H1 (cell line): Measurements from ENCODE around the gene FMNL2. TPM values are rescaled to one million over a fixed set of nuclear protein-coding genes. Genes with fewer than 3 reads are reported as not detected.

Experiments used
- CTCF ChIA-PET: fragments of 300-600 bp; sonication (Branson Sonifier 250); formaldehyde crosslinking; loops from one replicate; lab custom pipeline; 2021; ENCODE audit not compliant: partially characterized antibody; lab: Charles Lee
- POLR2A ChIA-PET: fragments of 300-600 bp; sonication (Branson Sonifier 250); formaldehyde crosslinking; loops from one replicate; lab custom pipeline; 2021; ENCODE audit warnings: inconsistent platforms; ENCODE audit not compliant: partially characterized antibody; lab: Charles Lee
- DNase-seq, 2 experiments: peaks; one replicate each; pipeline versions ENCODE4 v3.0.0 to v3.0.0-alpha.2; 2010 to 2022; ENCODE audit warnings: low spot score in 2 of 2, low read depth in 1 of 2, mixed read lengths in 1 of 2
- FAIRE-seq: peaks from 2 replicates; lab custom pipeline; 2011; peaks lifted over from hg19 to GRCh38; lab: Jason Lieb, UNC
- H2AFZ ChIP-seq: 2 replicates; pipeline ENCODE4 v1.8.1; 2012; ENCODE audit warnings: low read length, inconsistent platforms
- H2AK5ac ChIP-seq: 2 replicates; pipeline ENCODE4 v1.6.1; 2013; ENCODE audit warnings: low read depth, low read length
- H2BK120ac ChIP-seq: replicated peaks from 2 replicates; pipeline ENCODE3; 2013; ENCODE audit warnings: low read depth, low read length, inconsistent platforms
- H2BK12ac ChIP-seq: 2 replicates; pipeline ENCODE4 v1.6.1; 2013; ENCODE audit warnings: low read depth, low read length
- H2BK15ac ChIP-seq: 2 replicates; pipeline ENCODE4 v1.6.1; 2013; ENCODE audit warnings: low read length
- H2BK20ac ChIP-seq: 2 replicates; pipeline ENCODE4 v1.6.1; 2013; ENCODE audit warnings: low read length
- H2BK5ac ChIP-seq: 2 replicates; pipeline ENCODE4 v1.6.1; 2013; ENCODE audit warnings: low read depth, low read length
- H3K14ac ChIP-seq: 2 replicates; pipeline ENCODE4 v1.6.1; 2013; ENCODE audit warnings: inconsistent platforms; ENCODE audit not compliant: insufficient read length
- H3K18ac ChIP-seq: 2 replicates; pipeline ENCODE4 v1.6.1; 2013; ENCODE audit warnings: low read length; ENCODE audit errors: extremely low read depth
- H3K23ac ChIP-seq: 2 replicates; pipeline ENCODE4 v1.6.1; 2013; ENCODE audit warnings: inconsistent platforms; ENCODE audit not compliant: insufficient read length
- H3K23me2 ChIP-seq: 2 replicates; pipeline ENCODE4 v1.6.1; 2013; ENCODE audit warnings: low read depth, low read length
- H3K27ac ChIP-seq: 2 replicates; pipeline ENCODE4 v1.6.1; 2011; ENCODE audit warnings: low read depth, low read length, inconsistent platforms
- H3K27me3 ChIP-seq, 4 experiments: replicated peaks in 1 of 4; 1 replicate in 1 of 4; 2 replicates in 3 of 4; pipeline versions ENCODE4 v1.6.1 to v1.8.1; 2011 to 2013; ENCODE audit warnings: low read length in 3 of 4, mild to moderate bottlenecking in 3 of 4, inconsistent platforms in 2 of 4, mixed read lengths in 2 of 4, moderate library complexity in 1 of 4; ENCODE audit not compliant: control insufficient read depth in 3 of 4, insufficient read depth in 3 of 4; ENCODE audit errors: extremely low read depth in 1 of 4
- H3K36me3 ChIP-seq, 4 experiments: 2 replicates each; pipeline versions ENCODE4 v1.6.1 to v1.8.1; 2011 to 2013; ENCODE audit warnings: mild to moderate bottlenecking in 4 of 4, low read length in 3 of 4, moderate library complexity in 2 of 4, control low read depth in 1 of 4, inconsistent platforms in 1 of 4; ENCODE audit not compliant: insufficient read depth in 4 of 4, control insufficient read depth in 2 of 4
- H3K4ac ChIP-seq: replicated peaks from 2 replicates; pipeline ENCODE3; 2013; ENCODE audit warnings: low read length, low read depth, mixed read lengths, inconsistent platforms; ENCODE audit not compliant: insufficient read length
- H3K4me1 ChIP-seq, 4 experiments: replicated peaks in 1 of 4; 1 replicate in 1 of 4; 2 replicates in 3 of 4; pipeline versions ENCODE4 v1.6.1 to v1.8.1; 2011 to 2013; ENCODE audit warnings: low read length in 3 of 4, inconsistent platforms in 2 of 4, mixed read lengths in 1 of 4; ENCODE audit not compliant: insufficient read depth in 4 of 4, control insufficient read depth in 3 of 4
- H3K4me2 ChIP-seq, 2 experiments: 2 replicates each; pipeline versions ENCODE4 v1.6.1 to v1.8.1; 2011 to 2013; ENCODE audit warnings: low read depth in 2 of 2, low read length in 2 of 2, control low read depth in 1 of 2, inconsistent platforms in 1 of 2, mild to moderate bottlenecking in 1 of 2; ENCODE audit not compliant: insufficient read depth in 1 of 2
- H3K4me3 ChIP-seq, 4 experiments: fragments of 200-600, 300-600 bp in 1 of 4; sonication (generic), shearing (Covaris generic), sonication (Bioruptor Twin) in 1 of 4; 2 replicates each; pipeline versions ENCODE4 v1.5.1 to v1.8.1; 2011 to 2016; ENCODE audit warnings: low read length in 4 of 4, low read depth in 3 of 4, control low read depth in 2 of 4, inconsistent platforms in 2 of 4, mild to moderate bottlenecking in 2 of 4, mixed read lengths in 1 of 4, moderate library complexity in 1 of 4; ENCODE audit not compliant: insufficient read depth in 2 of 4; ENCODE audit errors: extremely low read depth in 1 of 4
- H3K56ac ChIP-seq: replicated peaks from 2 replicates; pipeline ENCODE3; 2013; ENCODE audit warnings: low read depth, mild to moderate bottlenecking, mixed read lengths, low read length, inconsistent platforms; ENCODE audit not compliant: insufficient read length
- H3K79me1 ChIP-seq: 2 replicates; pipeline ENCODE4 v1.6.1; 2013; ENCODE audit warnings: low read depth, low read length, control low read depth
- H3K79me2 ChIP-seq, 2 experiments: 2 replicates each; pipeline versions ENCODE4 v1.6.1 to v1.8.1; 2012 to 2013; ENCODE audit warnings: low read length in 2 of 2, mild to moderate bottlenecking in 2 of 2, inconsistent platforms in 1 of 2; ENCODE audit not compliant: insufficient read depth in 2 of 2, control insufficient read depth in 1 of 2
- H3K9ac ChIP-seq, 4 experiments: replicated peaks in 1 of 4; 1 replicate in 1 of 4; 2 replicates in 3 of 4; pipeline versions ENCODE4 v1.6.1 to v1.8.1; 2011 to 2013; ENCODE audit warnings: low read depth in 3 of 4, low read length in 3 of 4, control low read depth in 2 of 4, mild to moderate bottlenecking in 2 of 4, moderate library complexity in 2 of 4, inconsistent platforms in 1 of 4; ENCODE audit errors: extremely low read depth in 1 of 4
- H3K9me3 ChIP-seq, 2 experiments: 2 replicates each; pipeline versions ENCODE4 v1.6.1 to v1.8.1; 2012 to 2013; ENCODE audit warnings: mild to moderate bottlenecking in 2 of 2, moderate library complexity in 2 of 2, control low read depth in 1 of 2, inconsistent platforms in 1 of 2, low read depth in 1 of 2, low read length in 1 of 2, mixed read lengths in 1 of 2; ENCODE audit not compliant: insufficient read depth in 2 of 2
- H4K20me1 ChIP-seq, 2 experiments: replicated peaks in 1 of 2; 2 replicates each; pipeline versions ENCODE3 to v1.8.1; 2011 to 2013; ENCODE audit warnings: inconsistent platforms in 2 of 2, low read length in 2 of 2, mild to moderate bottlenecking in 1 of 2; ENCODE audit not compliant: insufficient read depth in 2 of 2, control insufficient read depth in 1 of 2
- H4K5ac ChIP-seq: 2 replicates; pipeline ENCODE4 v1.6.1; 2013; ENCODE audit warnings: low read length, low read depth, mixed read lengths, inconsistent platforms; ENCODE audit not compliant: insufficient read length
- H4K8ac ChIP-seq: 2 replicates; pipeline ENCODE4 v1.8.0; 2013; ENCODE audit warnings: mild to moderate bottlenecking, moderate library complexity, low read length, inconsistent platforms; ENCODE audit not compliant: insufficient read depth; ENCODE audit errors: extremely low read depth
- H4K91ac ChIP-seq: replicated peaks from 2 replicates; pipeline ENCODE3; 2013; ENCODE audit warnings: low read length, mixed read lengths, inconsistent platforms; ENCODE audit not compliant: insufficient read length
- CBX5 ChIP-seq: fragments of 300-800, 300-1000 bp; sonication (generic); IDR thresholded peaks from 2 replicates; pipeline ENCODE4 v1.7.1; 2016; ENCODE audit warnings: antibody characterized with exemption, low read length, low read depth
- CEBPB ChIP-seq: IDR thresholded peaks from 2 replicates; pipeline ENCODE4 v1.6.1; 2012; ENCODE audit warnings: low read depth, low read length
- EGR1 ChIP-seq: IDR thresholded peaks from 2 replicates; pipeline ENCODE4 v1.6.1; 2011; ENCODE audit warnings: low read depth, low read length, borderline replicate concordance
- EZH2 ChIP-seq: fragments of 200-600 bp; sonication (generic); IDR thresholded peaks from 2 replicates; pipeline ENCODE4 v1.7.1; 2012; ENCODE audit warnings: low read depth, mild to moderate bottlenecking, moderate library complexity, low read length, inconsistent platforms; ENCODE audit not compliant: severe bottlenecking
- POU5F1 ChIP-seq: IDR thresholded peaks from 2 replicates; pipeline ENCODE4 v1.6.1; 2011; ENCODE audit warnings: low read depth, mild to moderate bottlenecking, low read length, moderate library complexity
- RBBP5 ChIP-seq: IDR thresholded peaks from 2 replicates; pipeline ENCODE4 v1.7.1; 2012; ENCODE audit warnings: low read depth, mild to moderate bottlenecking, inconsistent platforms, low read length, moderate library complexity, borderline replicate concordance
- RNF2 ChIP-seq: fragments of 200-900, 300-1000 bp; sonication (generic); IDR thresholded peaks from 2 replicates; pipeline ENCODE4 v1.7.1; 2016; ENCODE audit warnings: borderline replicate concordance, low read depth, mild to moderate bottlenecking, antibody characterized with exemption, low read length; ENCODE audit not compliant: poor library complexity, severe bottlenecking; ENCODE audit errors: missing control alignments
- SP1 ChIP-seq: IDR thresholded peaks from 2 replicates; pipeline ENCODE4 v1.6.1; 2011; ENCODE audit warnings: low read depth, low read length
- WGBS, 2 experiments: shearing (Covaris generic) in 1 of 2; methylation state at CpG; one replicate each; pipeline versions ENCODE4 v1.1.6 to v1.1.7; 2013 to 2015; ENCODE audit warnings: low lambda C conversion rate in 2 of 2, mixed read lengths in 2 of 2, inconsistent platforms in 1 of 2, low coverage in 1 of 2, missing lambda C conversion rate in 1 of 2; ENCODE audit not compliant: insufficient replicate concordance in 2 of 2, insufficient coverage in 1 of 2, insufficient read length in 1 of 2; ENCODE audit errors: extremely low coverage in 1 of 2, missing lambda C conversion rate in 1 of 2; 5-methylcytosine and 5-hydroxymethylcytosine counted together
- polyA plus RNA-seq, 7 experiments: library from polyadenylated mRNA; depleted of rRNA in 3 of 7; stranded (reverse) in 5 of 7; unstranded in 2 of 7; fragments of >200 nt in 5 of 7; fragments of 200-250 nt in 2 of 7; gene quantifications; 1 replicate in 5 of 7; 2 replicates in 1 of 7; 4 replicates in 1 of 7; pipeline versions ENCODE4 v1.2.1 to v1.2.3, GENCODE V29; 2011 to 2013; ENCODE audit warnings: missing spikeins in 2 of 7, mixed read lengths in 2 of 7
- total RNA-seq: library from RNA; stranded (reverse); fragmentation: NEBNext Ultra II Directional; extraction: Animal tissue kit (Norgen Biotek cat#: 25700); gene quantifications from 2 replicates; pipeline ENCODE4 v1.2.1, GENCODE V29; 2021

Gene FMNL2
- total and polyA plus RNA-seq, 2 of the 8 experiments (the other 6 are each of a cell fraction or from before 2014, with no cell fraction given): 15.5 to 45.1 TPM

DNA sequence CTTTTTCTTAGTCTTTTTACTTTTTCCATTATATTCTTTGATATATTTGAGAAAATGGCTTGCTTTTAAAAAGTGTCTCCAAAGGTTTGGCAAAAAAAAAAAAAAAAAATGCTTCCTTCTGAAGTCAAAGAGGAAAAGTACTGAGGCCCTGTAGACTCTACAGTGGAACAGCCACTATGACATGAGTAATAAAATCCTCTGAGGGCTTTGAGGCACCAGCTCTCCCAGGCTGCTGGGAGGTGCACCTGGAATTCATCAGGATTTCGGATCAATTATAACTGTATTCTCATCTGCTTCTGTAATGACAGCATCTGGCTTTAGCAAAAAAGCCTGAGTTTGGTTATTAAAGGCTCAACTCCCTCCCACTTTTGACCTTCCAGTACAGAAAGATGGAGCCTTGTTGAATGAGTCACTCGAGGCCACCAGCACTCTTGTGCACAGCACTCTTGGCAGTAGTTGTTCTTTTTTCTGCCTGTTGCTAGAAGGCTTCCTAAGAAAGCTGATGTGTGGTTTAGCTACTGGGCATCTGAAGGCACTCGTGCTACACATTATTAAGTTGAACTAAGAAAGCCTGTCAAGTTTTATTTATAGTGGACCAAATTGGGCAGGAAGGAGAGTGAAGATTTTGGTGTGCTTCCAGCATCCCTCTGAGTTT is 251.0 kb downstream of the FMNL2 start:
- no peak overlapping the region for H3K27ac ChIP-seq
- CTCF ChIA-PET: no interaction called here
- FAIRE-seq: no peak

More for the DNA sequence above, 251.0 kb downstream of the FMNL2 start:
- Histone ChIP-seq H3K27me3 (no peaks in the 10 kb centered on the region), H3K79me1 (no peaks in the 10 kb centered on the region), H3K4me3 (no peak overlapping the region), H2AK5ac (no peak overlapping the region), H4K20me1 (no peaks in the 10 kb centered on the region), H3K18ac (no peak overlapping the region), H3K23me2 (no peaks in the 10 kb centered on the region), H2BK5ac (no peak overlapping the region), H4K8ac (no peak overlapping the region), H3K4me2 (no peak overlapping the region), H2BK20ac (no peak overlapping the region), H3K56ac (no peak overlapping the region), H3K36me3 (peaks cover 0 to 11% (median 3%) of the 10 kb centered on the region in 4 experiments; a peak in 3 of 8 replicates), H3K4ac (no peak overlapping the region), H4K5ac (no peak overlapping the region), H3K79me2 (no peaks in the 10 kb centered on the region), H3K23ac (no peak overlapping the region), H3K14ac (no peak overlapping the region), H3K4me1 (no peaks in the 10 kb centered on the region), H4K91ac (no peak overlapping the region), H3K9ac (no peak overlapping the region), H2BK12ac (no peak overlapping the region), H2AFZ (no peak overlapping the region), H3K9me3 (no peaks in the 10 kb centered on the region), H2BK15ac (no peak overlapping the region), H2BK120ac (no peak overlapping the region)
- POLR2A ChIA-PET: no interaction called here
- 85% methylated on average over 3 of the region's 3 CpGs; no CpG with 5 or more reads in 1 of the 2 experiments for WGBS, 2 experiments
- TF ChIP-seq POU5F1: no peak
- no peak for TF ChIP-seq SP1
- no peak for TF ChIP-seq CBX5
- no peak for TF ChIP-seq EGR1
- TF ChIP-seq RBBP5: no peak
- no peak for TF ChIP-seq RNF2
- TF ChIP-seq CEBPB: no peak
- TF ChIP-seq EZH2: no peak
- no peak for DNase-seq
